NCI-H524 treated with DMSO at 0.1 percent for 48 hours (cell line): ENCODE results near the gene GPS1.

Source experiments
- DNase-seq: peaks from one replicate; lab custom pipeline; 2025; lab: John Stamatoyannopoulos, UW

The GPS1 gene

DNA sequence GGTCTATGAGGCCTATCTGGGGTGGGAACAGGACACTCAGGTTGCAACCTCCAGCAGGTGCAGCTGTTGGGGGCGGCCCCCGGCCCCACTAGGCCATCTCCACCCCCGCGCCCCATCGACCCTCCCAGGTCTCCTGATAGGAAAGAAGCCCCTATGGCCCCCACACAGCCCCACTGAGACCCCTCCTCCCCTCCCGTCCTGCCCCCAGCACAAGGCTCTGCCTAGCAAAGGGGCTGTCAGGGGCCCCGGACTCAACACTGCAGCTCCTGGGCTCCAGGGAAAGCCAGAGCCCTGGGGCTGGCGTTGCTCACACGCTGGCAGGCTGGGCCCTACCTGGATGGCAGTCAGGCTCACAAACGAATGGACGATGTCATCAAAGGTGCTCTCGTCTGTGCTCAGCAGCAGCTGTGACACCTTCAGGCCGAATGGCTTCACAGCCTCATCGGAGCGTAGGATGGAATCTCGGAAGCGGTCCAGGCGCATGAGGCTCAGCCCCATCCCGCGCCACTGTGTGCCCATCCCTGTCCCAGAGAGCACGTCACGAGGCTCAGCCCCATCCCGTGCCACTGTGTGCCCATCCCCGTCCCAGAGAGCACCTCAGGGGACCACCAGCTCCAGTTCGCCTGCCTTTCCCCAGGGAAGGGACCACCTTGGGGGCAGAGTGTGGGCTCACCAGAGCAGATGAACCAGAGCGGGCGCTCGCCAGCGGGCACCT is 39.0 kb downstream of the GPS1 start:
- no peak for DNase-seq

DNA sequence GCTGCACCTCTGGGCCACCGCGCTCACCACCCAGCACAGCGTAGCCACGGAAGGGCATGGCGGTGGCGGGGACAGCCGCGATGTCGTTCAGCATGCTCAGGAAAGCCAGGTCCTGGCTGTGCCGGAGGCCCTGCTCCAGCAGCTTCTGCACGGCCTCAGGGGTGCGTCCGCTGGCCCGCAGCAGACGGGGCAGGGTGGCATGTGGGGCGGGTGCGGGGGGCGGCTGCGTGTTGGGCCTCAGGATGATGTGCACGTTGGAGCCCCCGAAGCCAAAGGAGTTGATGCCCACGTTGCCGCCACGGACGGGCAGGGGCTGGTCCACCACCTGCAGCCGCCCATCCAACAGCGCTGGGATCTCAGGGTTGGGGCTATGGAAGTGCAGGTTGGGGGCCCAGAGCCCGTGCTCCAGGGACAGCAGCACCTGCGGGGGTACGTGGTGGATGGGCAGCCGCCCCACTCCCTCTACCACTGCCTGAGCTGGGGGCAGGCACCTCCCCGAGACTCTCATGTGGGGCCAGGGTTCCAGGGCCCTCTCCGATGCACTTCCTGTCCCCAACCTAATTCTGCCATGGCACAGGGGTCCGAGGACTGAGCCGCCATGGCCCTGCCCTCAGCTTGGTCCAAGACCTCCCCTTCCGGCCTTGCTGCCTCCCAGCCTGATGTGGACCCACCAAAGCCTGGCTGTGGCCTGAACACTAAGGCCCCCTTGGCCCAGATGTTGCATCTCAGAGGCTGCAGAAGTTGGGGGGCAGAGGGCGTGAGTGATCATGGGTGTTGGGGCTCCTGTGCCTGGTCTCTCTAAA is 39.8 kb downstream of the GPS1 start:
- no peak for DNase-seq

- no peak for DNase-seq
Measured at GRCh38 chr17:82092094-82092586, 40.4 kb downstream of the GPS1 start.

GRCh38 chr17:82092628-82092994 is 40.9 kb downstream of the GPS1 start:
- DNase-seq = no peak

- no peak for DNase-seq
Measured at GRCh38 chr17:82092995-82093751, 41.5 kb downstream of the GPS1 start.

DNA sequence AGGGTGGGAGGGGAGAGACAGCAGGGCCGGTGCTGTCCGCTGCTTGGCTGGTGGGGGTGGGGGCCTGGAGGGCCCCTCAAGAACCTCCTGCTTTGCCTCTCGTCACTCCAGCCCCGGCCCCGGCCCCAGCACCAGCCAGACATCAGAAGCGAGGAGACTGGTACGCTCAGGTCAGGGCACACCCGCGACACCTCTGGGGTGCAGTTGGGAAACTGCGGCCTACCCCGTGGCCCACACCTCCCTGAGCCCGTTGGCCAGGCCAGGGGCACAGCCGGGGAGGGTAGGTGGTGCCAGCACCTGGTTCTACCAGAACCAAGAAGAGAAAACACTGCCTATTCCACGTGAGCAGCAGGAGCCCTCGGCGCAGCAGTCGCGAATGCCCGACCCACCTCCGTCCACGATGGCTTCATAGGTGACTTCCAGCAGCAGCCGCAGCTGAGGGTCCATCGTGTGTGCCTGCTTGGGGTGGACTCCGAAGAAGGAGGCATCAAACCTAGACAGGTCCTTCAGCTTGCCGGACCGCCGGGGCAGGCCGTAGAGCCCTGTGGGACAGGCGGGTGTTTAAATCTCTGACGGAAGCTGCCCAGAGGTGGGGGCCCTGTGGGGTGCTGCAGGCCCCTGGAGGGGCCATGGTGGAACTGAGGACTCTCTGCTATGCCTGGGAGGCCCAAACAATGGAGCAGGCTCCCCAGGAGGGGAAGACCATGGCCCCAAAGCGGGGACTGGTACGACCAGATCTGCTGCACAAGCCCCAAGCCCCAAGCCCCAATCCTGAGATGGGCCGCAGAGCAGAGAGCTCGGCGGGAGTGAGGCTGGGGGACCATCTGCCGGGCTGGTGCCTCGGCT is 43.5 kb downstream of the GPS1 start:
- no peak for DNase-seq

GRCh38 chr17:82095777-82096708 is 44.3 kb downstream of the GPS1 start:
- no peak for DNase-seq

DNA sequence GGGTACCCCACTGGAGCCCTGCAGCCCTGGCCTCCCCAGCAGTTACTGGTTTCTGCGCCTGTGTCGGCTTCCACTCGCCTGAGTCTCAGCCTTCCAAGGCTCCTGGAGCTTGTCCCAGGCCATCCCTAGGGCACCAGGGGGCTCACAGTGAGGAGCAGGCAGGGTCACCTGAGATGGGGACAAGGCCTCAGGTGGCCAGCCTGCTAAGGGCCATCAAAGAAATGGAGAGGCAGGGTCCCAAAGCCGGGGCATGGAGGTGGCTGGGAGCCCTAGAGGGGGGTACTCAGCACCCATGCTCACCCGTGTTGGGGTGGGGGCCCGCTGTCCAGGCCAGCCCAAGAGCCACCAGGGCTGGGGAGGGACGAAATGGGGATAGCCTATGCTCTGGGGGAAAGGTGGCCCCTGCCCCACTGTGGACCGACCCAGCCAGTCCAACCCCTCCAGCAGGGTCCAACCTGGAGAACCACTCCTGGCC is 45.0 kb downstream of the GPS1 start:
- DNase-seq = no peak

- no peak for DNase-seq
Measured at GRCh38 chr17:82097184-82097918, 45.7 kb downstream of the GPS1 start.

- no peak for DNase-seq
Measured at GRCh38 chr17:82097919-82098168, 46.1 kb downstream of the GPS1 start.

DNA sequence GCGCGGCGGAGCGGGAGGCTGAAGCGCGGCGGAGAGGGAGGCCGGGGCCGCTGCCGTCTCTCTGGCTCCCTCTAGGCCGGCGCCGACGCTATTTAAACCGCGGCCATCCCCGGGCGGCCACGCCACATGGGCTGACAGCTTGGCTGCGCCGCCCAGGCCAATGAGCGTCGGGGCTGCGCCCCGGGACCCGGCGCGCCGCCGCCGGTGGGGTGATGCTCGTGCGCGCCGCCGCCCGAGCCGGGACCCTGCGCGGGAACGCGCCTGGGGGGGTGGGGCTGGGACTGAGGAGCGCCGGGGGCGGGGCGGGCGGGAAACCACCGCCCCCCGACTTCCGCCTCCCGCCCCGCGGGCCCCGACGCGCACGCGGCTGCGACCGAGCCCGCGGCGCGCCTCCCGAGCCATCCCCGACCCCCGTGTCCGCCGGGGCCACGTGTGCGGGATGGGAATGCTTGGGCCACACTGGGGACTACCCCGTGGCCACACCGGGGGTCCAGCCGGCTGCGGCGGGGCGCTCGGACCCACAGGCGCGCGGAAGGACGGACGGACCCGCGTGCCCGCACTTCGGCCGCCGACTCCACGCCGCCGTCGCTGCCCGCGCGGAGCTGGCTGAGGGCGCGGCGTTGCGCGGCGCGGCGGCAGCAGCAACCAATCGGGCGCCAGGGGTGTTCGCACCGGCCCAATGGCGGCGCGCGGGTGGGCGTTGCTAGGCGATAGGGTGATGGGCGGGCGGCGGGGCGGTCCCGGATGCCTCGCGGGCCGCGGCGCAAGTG is 46.7 kb downstream of the GPS1 start, which contains the start of gene FASN:
FASN (minus strand) TSS at position 68 of the 770 bp plus-strand sequence. CDS start 1,791 bp downstream, outside the sequence.
- peak; percentile 70 for DNase-seq

DNA sequence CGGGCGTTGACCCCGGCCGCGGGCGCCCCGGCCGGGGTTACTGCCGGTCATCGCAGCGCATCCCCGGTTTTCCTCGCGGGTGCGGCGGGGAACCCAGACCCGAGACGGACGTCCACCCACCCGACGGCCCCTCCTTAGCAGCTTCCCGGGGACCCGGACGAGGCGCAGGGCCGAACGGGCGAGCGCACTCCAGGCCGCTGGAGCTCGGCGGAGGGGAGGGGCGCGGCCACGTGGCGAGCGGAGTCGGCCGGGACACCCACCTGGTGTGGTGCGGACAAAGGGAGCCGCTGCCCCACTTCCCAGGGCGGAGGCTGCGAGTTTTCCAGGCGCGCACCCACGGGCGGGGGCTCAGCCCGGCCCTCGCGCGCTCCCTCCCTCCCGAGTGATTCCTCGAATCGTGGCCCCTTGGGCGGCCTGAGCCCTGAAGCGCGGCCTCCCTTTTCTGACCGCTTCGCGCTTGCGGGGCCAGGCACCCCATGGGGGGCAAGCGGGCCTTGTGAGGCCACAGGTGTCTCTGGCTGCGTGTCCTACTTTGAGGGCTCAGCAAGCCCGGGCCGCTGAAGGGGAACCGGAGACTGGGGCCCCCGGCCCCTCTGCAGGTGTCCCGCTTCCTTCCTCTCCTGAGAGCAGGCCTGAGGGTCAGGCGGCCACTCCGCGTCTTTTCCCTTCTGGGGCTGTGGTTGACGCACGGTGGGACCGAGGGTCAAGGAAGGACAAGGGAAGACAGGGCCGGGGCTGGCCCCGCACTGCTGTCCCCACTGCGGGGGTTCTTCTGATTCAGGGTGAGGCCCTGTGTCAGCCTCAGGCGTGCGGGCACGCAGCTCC is 47.5 kb downstream of the GPS1 start:
- no peak for DNase-seq

- no peak for DNase-seq
Measured at GRCh38 chr17:82100502-82101298, 49.0 kb downstream of the GPS1 start.

- DNase-seq = no peak
Measured at GRCh38 chr17:82101301-82101715, 49.6 kb downstream of the GPS1 start.

GRCh38 chr17:82101767-82102679 is 50.3 kb downstream of the GPS1 start:
- DNase-seq = no peak
